IPS-NIHi7 (cell line): ENCODE measurements around the gene STYXL1.
"Not testable (repeated sequence)": the region's sequence is repeated elsewhere in the genome, so short reads cannot be mapped to it uniquely, and the experiment has no call there.

Source experiments
- DNase-seq: peaks from one replicate; pipeline ENCODE4 v3.0.0; 2012; ENCODE audit warnings: mixed read lengths; ENCODE audit errors: extremely low spot score

Gene STYXL1

DNA sequence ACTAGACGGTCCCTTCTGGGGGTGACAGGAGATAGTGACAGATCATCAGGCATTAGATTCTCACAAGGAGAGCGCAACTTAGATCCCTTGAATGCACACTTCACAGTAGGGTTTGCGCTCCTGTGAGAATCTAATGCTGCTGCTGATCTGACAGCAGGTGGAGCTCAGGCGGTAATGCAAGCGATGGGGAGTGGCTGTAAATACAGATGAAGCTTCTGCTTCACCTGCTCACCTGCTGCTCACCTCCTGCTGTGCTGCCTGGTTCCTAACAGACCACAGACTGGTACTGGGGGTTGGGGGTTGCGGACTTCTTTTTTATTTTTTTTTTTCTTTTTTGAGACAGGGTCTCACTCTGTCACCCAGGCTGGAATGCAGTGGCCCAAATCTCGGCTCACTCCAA is 18.1 kb downstream of the STYXL1 start:
- DNase-seq = not testable (repeated sequence)

- DNase-seq = no peak
Observed at GRCh38 chr7:76023002-76023401, 24.8 kb downstream of the STYXL1 start.

GRCh38 chr7:76022026-76022780 is 25.6 kb downstream of the STYXL1 start:
- DNase-seq = no peak

- DNase-seq = peak; percentile 92
Observed at GRCh38 chr7:76020031-76020714, 27.6 kb downstream of the STYXL1 start.

GRCh38 chr7:76018520-76018919 is 29.3 kb downstream of the STYXL1 start:
- DNase-seq = not testable (repeated sequence)

DNA sequence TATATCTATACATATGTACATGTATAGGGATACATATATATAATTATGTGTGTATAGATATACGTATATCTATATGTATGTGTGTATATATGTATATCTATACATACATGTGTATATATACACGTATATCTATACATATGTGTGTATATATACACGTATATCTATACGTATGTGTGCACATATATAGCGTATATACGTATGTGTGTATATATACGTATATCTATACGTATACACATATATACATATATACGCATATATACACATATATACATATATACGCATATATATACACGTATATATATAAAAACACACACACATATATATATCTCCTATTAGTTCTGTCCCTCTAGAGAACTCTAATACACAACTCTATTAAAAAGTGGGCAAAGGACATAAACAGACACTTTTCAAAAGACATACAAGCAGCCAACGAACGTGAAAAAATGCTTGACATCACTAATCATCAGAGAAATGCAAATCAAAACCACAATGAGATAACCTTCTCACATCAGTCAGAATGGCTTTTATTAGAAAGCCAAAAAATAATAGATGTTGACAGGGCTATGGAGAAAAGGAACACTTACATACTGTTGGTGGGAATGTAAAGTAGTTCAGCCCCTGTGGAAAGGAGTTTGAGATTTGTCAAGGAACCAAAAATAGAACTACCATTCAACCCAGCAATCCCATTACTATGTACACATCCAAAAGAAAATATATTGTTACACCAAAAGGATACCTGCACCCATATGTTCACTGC is 31.4 kb downstream of the STYXL1 start:
- DNase-seq = no peak

- DNase-seq = no peak
Observed at GRCh38 chr7:76011442-76011861, 36.3 kb downstream of the STYXL1 start.

DNA sequence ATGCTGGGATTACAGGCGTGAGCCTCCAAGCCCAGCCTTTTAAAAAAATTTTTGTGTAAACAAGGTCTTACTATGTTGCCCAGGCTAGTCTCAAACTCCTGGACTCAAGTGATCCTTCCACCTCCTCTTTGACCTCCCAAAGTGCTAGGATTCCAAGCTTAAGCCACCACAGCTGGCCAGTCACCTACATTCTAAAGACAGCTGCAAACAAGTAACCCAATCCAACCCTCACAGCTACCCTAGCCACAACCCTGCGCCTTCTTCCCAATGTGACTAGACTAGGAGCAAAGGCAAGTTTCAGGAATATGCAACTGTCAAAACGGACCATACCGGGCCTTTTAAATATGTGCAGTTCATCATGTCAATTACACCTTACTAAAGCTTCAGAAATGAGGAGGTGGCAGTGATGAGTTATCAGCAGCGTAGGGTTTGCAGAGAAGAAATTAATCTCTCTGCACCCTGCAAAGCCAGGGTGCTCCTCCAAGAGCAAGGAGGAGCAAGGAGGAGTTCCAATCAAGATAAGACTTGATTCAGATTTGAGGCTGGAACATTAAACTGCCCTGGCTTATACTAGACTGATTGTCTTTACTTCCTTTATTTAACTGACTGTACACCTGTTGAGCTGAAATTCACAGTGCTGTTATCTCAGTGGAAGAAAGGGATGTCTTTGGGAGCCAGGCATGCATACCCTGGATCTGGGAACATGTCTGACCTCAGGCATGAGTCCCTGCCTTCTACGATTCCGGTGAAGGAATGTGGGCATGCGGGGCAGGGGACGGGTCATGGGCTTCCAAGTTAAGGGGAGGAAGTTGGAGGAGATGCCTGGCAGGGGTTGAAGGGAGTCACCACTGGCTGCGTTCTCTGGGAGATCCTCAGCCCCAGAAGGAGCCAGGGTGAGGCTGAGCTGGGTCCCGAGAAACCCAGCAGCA is 37.9 kb downstream of the STYXL1 start:
- no peak for DNase-seq

- no peak for DNase-seq
Observed at GRCh38 chr7:76008156-76008687, 39.6 kb downstream of the STYXL1 start.

GRCh38 chr7:76005004-76005403 is 42.8 kb downstream of the STYXL1 start:
- DNase-seq = not testable (repeated sequence)

DNA sequence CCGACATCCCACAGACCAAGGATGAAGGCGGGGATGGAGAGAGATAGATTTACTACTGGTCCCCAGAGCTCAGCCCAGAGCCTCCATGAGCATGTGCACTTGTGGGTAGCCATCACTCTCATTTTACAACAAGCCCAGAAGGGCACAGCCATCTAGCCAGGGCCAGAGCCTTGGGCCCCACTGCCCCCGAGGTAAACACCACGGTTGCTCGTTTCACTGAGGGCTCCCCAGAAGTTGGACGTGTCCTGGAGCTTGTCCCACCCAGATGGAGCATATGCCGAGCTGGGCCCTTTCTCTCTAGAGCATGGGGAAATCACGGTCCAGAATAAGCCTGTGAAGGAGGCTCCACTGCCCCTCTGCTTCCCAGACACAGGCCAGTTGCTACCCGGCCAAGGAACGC is 44.4 kb downstream of the STYXL1 start:
- DNase-seq = no peak

DNA sequence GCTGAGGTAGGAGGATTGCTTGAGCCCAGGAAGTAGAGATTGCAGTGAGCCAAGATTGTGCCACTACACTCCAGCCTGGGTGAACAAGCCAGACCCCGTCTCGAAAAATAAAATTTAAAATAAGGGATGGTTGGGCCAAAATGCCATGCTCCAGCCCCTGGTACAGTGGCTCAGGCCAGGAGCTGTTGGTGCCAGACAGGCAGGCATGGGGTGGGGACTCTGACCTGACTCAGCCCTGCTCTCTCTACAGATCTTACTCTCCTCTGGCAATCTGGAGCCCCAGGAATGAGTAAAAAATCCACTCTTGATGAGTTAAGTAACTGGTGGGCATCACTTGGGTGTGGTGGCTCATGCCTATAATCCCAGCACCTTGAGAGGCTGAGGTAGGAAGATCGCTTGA is 45.0 kb downstream of the STYXL1 start:
- DNase-seq = no peak

DNA sequence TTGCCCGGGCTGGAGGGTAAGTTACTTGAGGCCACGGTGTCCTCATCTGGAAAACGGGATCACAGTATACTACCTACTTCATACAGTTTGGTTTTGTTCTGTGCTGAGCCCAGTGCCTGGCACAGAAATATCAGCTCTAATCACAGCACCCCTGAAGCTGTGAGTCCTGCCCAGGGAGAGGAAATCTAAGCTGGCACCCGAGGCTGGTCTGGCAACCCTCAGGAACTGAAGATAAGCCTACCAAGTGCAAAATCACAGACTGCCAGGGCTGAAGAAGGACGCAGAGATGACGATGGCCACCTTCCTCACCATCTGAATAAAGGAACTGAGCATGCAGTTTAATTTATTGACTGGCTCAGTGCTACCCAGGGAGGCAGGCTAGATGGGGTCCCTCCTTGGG is 45.7 kb downstream of the STYXL1 start:
- DNase-seq = no peak

DNA sequence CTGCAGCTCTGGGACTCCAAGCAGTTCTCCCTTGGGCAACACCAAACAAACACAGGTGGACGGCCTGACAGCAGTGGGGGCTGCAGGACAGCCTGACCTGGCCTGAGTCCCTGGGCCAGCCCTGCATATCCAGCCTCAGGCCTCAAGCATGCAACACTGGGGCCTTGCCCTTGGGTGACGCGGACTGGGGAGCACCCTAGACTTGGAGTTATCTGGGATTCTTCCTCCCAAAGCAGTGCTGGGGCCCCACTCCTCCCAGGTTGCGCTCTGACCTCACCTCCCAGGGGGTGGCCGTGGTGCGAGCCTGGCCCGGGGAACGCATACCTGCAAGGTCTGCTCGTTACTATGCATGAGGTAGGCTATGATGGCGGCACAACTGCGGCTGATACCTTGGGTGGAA is 47.2 kb downstream of the STYXL1 start:
- peak; percentile 7 for DNase-seq

GRCh38 chr7:75998038-75998437 is 49.8 kb downstream of the STYXL1 start:
- DNase-seq = no peak

DNA sequence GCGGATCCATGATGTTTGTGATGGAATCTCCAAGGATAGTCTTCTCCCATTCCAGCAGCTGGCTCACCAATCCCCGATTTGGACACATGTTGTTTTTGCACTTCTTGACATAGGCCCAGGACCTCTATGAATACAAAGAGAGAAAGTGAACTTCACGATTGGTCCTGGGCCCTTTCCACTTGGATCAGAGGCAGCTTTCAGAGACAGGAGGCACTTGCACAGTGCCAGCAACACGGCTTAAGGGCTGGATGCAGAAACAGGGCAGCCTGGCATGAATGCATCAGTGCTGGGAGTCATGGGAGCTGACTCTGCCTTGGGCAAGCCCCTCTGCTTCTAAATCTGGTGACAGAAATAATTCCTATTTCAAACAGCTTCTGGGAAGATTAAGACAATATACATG is 51.3 kb downstream of the STYXL1 start:
- no peak for DNase-seq

DNA sequence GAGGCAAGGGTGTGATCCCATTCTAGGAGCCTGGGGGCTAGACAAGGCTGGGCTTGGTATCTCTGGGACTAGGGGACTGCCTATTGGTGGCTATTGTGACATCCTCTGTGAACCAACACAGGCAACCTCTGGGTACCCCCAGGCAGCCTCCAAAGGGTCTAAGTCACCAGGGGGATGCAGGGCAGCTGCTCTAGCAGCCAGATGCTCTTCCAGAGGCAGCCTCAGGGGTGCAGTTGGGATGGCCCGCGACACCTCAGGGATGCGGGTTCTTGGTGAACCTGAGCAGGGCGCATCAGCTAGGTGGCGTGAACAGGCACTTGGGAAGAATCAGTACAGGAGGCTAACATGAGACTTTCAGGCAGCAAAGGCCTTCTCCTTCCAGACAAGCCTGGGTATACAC is 51.8 kb downstream of the STYXL1 start:
- DNase-seq = peak; percentile 7

DNA sequence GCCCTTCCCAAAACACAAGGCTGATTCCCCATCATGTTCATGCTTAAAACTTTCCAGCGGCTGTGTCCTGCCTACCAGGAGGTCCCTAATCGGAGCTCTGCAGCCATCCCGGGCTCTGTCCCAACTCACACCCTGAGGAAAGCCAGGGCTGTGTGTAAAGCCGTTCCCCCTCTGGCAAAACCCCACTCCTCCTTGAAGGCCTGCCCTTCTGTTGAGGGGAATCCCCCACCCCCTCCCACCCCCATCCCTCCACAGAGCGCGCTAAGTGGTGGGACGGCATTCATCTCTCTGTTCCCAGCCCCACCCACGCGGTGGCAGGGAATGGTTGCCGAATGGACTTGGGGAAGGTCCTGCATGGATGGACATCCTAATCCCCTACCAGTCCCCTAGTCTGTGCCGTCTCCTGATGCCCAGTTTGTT is 52.7 kb downstream of the STYXL1 start:
- peak; percentile 36 for DNase-seq

DNA sequence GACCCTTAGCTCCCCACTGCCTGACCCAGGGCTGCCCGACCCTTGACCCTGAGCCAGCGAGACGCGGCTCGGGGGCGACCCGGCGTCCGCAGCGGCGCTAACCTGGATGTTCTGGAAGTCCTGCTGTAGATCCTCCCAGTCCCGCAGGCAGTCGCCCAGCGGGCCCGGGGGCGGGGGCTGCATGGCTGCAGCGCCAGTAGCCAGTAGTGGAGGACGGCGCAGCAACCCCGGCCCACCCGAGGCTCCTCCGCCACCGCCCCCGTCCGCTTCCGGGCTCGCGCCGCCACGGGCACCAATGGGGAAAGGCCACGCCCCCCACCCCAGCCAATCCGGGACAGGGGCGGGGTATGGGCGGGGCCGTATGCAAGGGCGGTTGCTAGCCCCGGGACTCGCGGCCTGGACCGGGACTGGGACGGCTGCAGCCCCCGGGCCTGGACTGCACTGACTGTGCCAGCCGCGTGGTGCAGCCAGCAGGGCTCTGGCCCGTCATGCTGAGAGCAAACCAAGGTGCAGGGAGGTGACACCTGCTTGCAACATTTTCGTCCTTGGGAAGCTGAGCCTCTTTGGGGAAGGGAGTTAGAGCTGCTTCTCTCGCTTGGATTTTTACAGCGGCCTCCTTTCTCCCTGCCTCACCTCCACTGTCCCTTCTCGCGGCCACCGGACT is 53.3 kb downstream of the STYXL1 start, which contains the start of gene TMEM120A:
TMEM120A (minus strand) TSS at position 208 of the 664 bp plus-strand sequence; CDS start at position 183, 25 bp downstream.
- DNase-seq = peak; percentile 100

DNA sequence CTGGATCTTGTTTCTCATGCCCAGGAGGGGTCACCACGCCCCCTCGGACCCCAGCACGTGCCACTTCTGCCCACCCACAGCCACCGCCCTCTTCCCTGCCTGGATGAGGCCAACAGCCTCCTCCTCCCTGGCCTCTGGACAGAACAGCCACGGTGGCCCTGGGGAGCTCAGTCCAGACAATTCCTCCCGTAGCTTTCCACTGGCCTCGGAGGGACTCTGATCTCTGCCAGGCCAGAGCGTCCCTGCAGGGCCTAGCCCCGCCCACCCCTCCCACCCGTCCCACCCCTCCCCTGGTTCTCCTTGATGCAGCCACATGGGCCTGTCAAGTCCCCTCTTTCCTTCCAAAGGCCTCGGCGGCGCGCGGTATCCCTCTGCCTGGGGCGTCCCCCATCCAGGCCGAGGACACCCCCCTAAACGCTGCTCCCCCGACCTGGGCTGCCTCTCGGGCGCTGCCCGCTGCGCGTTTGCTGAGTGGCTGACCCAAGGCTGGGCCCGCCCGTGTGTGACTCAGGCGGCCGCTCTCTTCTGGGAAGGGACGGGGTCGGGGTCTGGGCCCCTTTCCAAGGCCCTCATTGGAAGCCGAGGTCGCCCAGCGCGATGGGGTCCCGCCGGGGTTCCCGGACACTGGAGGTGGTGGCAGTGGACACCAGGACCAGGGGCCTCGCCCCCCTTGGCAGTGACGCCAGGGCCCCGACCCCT is 54.0 kb downstream of the STYXL1 start:
- peak; percentile 91 for DNase-seq
